Activated T-cell treated with anti-CD3 and anti-CD28 coated beads for 48 hours (primary cell): ENCODE measurements around the gene RPP14.

ENCODE experiments used
- DNase-seq: peaks from one replicate; pipeline ENCODE4 v3.0.0-alpha.2; 2020; ENCODE audit warnings: low read depth

RPP14 gene

DNA sequence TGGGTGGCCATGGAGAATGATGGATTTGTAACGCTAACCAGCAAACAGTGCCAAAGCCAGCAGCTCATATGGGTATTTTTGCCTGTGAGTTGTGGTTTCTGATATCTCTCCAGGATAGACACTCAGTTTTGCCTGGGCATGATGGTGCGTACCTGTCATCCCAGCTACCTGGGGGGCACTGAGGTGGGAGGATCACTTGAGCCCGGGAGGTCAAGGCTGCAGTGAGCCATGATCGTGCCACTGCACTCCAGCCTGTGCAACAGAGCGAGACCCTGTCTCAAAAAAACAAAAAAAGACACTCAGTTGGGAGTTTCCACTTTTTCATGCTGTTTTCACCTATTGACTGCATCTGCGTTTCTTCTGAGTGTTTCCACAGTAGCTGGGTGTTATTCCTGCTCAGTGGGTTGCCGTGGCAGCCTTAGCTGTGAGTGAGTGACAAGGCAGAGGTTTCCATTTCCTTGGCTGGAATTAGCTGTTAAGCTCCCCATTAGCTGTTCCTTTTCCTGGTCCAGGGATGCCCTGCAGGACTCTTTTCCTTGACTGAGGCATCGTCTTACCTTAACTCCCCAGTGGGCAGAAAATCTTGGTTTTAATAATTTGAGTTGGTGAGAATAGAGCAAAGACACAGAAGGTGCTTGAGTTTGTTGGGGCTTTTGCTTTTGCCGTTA is 14.2 kb upstream of the RPP14 start:
- DNase-seq = no peak

DNA sequence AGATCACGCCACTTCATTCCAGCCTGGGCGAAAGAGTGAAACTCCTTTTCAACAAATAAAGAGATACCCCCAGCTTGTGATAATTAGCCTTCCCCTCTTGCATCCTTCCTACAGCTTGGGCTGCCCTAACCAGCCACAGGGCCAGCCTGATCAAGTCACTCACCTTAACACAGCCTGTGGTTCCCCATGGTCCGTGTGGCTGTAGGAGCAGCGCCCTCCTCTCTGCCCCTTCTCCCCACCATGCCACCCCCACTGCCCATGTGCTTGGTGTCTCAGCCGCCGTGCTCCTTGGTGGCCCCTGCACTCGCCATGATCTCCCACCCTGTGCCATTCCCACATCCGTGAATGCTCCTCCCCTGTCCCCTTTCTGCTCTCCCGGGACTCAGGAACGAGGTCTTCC is 13.2 kb upstream of the RPP14 start:
- no peak for DNase-seq

DNA sequence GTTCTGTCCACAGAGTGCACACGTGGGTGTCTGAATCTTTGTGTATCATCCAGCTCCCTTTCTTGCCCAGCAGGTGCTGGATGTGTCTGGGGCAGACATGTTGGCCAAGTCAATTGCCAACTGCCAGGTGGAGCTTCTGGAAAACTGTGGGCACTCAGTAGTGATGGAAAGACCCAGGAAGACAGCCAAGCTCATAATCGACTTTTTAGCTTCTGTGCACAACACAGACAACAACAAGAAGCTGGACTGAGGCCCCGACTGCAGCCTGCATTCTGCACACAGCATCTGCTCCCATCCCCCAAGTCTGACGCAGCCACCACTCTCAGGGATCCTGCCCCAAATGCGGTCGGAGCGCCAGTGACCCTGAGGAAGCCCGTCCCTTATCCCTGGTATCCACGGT is 12.5 kb upstream of the RPP14 start:
- no peak for DNase-seq

DNA sequence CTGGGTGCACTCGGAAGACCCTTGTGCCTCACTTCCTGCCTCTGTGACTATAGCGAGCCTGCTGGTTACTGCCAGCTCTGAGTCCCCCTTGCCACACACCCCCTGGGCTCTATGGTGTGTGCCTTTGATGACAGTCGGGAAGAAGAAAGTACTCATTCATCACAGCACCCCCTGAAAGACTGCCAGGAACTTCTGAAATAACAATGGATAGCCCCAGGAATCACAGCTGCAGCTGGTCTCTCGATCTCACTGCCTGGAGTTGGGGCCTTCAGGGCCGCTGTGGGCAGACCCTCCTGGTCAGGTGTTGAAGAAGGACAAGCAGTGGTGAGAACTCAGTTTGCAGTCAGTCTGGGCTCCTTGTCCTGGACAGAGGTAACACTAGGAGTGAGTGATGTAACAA is 9.8 kb upstream of the RPP14 start:
- no peak for DNase-seq

DNA sequence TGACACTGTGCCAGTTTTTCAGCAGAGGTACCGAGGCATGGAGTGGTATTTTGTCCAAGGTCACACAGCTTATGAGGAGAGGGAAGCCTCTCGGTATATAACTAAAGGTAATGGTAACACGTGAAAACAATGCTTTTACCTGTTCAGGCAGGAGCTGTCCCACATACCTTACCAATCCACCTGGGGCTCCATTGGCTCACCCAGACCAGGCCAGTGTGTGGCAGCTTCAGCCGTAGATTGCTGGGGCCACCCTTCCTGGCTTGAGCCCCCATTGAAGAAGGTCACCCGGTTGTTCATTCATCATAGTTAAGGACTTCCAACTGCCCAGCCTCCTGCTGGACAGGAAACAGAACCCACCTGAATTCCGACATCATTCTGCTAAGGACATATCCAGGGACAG is 9.2 kb upstream of the RPP14 start:
- DNase-seq = no peak

DNA sequence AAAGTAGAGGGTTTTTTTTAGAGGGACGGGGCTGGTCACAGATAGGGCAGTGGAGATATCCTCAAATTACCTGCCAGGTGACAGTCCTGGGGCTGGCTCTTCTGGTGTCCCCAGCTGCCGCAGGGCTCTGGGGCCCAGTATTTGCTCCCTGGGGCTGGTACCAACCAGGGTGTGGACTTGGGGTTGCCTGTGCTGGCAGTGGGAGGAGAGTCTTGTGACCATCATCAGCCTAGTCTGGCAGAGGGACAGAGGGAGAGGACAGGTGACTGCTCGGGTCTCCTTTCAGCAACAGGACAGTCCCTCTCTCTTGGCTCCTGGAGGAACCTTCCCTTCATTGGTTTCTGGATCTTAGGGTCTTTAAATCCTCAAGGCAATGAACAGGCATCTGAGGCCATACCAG is 7.9 kb upstream of the RPP14 start:
- DNase-seq = no peak

DNA sequence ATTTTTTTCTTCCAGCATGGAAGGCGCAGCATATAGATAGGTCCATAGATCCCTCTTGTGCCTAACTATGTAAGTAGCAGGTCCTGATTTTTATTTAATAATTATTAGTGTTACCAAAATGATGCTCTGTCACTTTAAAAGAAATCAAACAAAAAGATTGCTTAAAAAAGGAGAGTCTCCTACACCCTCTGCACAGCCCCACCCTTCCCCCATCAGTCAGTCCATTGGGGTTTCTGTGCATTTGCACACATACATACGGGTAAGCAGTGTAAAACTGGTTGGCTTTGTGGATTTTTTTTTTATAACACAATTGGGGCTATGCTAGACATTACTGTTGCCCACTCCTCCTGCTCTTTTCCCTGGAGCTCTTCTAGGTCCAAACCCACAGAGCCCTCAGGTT is 7.0 kb upstream of the RPP14 start:
- no peak for DNase-seq

DNA sequence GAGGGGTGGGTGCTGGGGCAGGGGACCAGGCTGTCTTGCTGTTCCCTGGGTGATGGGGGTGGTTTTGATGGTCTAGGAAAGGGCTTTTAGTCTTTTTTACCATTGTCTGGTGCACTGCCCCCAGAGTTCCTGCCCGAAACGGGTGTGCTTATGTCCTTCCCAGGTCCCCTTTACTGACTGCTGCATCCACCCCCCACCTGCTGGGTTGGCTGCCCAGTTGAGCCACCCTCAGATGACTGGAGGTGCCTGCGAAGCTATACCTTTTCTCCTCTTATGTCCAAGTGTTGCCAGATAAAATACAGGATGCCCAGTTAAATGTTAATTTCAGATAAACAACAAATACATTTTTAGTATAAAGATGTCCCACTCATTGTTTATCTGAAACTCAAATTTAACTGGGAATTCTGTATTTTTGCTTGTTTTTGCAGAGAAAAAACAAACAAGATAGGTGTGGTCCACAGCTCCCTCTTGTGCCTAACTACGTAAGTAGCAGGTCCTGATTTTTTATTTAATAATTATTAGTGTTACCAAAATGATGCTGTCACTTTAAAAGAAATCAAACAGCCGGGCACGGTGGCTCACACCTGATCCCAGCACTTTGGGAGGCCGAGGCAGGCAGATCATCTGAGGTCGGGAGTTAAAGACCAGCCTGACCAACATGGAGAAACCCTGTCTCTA is 6.1 kb upstream of the RPP14 start:
- DNase-seq = no peak

DNA sequence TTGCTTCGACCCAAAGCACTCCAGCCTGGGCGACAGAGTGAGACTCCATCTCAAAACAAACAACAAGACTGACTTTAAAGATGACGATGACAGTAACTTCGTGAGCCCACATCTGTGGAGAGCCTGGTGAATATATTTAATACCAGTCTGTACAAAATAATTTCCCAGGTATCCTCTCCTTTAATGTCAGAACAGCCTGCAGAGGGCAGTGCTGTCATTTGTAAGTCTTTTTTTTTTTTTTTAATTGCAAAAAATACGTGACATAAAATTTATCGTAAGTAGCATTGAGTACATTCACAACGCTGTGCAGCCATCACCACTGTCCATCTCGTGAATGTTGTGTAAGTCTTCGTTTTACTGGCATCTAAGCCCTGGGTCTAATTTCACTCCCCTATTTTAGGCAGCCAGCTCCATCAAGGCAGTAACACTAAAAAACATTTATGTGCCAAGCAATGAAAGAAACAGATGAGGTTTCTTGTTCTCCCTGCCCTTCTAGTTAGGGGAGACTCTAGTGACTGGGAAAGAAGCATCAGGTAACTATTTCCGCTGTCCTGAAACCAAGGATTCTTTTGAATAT is 1.7 kb downstream of the RPP14 start:
- DNase-seq = no peak

DNA sequence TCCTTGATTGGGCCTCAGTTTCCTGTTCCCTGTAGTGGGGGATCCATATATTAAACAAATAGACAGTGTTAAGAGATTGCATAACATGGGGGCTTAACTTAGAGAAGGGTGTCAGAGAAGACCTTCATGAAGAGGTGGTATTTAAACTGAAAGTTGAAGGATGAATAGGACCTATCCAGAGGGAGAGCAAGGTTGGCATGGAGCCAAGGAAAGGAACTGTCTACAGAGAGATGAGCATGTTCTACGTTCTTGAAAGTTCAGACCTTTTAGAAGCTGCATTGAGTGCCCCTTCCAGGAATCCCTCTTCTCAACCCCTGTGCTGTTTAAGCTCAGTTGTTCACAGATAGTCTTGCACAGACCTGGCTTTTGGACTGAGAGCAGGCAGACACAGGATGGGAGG is 2.7 kb downstream of the RPP14 start:
- DNase-seq = no peak

DNA sequence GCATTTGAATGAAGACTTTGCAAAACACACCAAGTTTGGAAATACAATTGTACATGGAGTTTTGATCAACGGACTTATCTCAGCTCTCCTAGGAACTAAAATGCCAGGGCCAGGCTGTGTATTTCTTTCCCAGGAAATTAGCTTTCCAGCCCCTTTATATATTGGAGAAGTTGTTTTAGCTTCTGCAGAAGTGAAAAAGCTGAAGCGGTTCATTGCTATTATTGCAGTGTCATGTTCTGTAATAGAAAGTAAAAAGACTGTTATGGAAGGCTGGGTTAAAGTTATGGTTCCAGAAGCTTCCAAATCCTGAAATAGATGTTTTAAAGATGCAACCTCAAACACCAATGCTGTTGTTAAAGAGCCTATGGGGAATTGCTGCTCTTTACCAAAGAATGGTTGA is 11.8 kb downstream of the RPP14 start:
- no peak for DNase-seq

DNA sequence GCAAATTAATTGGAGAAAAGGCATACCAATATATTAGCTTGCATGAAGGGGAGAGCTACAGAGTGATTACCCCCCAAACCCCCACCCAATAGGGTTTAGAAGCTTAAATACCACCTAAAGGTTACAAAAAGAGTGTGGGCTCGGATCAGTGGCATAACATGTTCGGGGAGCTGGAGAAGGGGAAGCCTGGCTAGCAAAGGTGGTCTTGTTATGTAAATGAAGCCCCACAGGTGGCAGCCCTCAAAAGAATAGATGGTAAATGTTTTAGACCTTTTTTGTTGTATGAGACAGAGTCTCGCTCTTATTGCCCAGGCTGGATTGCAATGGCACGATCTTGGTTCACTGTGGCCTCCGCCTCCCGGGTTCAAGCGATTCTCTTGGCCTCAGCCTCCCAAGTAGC is 15.7 kb downstream of the RPP14 start:
- DNase-seq = no peak

DNA sequence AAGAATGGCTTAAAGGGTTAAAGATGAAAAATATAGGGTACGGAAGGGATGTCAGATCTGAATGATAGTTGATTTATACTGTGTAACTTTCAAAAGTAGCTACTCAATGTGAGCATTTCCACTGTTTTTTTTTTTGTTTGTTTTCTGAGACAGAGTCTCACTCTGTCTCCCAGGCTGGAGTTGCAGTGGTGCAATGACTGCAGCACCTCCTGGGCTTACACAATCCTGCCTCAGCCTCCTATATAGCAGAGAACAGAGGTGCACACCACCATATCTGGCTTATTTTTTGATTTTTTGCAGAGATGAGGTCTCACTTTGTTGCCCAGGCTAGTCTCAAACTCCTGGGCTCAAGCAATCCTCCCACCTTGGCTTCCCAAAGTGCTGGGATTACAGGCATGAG is 16.7 kb downstream of the RPP14 start:
- no peak for DNase-seq

DNA sequence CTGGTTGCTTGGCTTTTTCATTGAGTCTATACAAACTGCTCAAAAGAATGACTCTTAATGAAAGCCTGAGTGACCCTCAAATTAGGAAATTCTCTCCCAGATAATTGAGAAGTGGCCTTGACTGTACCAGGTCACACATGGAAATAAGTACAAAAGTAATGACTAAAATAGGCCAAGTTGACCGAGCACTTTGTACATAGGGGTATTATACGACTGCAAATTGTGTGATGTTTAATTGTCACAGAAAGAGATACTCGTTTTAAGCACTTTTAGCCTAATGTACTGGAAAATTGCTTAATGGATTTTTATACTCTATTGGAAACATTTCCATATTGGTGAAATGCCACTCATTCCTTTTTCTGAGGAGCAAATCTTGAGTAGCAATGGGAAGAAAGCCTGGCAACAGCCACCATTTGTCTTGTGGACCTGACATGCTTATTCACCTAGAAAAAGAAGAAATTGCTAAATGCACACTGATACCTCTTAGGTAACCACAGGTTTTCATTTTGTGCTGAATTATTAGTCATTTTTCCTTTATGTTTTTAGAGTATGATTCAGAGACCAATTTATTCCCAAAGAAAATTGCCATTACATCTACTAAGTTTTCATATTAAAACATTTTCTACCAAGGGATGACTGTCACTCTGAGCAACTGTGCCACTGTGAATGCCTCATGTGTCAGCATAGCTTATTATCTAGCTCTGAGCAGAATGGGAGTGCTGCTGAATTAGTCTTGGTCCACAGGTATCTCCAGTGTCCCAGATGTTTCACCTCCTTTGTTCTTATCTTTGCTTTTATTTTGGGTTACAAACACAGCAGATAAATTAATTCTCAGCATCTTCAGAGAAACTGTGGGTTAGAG is 17.7 kb downstream of the RPP14 start:
- DNase-seq = no peak

DNA sequence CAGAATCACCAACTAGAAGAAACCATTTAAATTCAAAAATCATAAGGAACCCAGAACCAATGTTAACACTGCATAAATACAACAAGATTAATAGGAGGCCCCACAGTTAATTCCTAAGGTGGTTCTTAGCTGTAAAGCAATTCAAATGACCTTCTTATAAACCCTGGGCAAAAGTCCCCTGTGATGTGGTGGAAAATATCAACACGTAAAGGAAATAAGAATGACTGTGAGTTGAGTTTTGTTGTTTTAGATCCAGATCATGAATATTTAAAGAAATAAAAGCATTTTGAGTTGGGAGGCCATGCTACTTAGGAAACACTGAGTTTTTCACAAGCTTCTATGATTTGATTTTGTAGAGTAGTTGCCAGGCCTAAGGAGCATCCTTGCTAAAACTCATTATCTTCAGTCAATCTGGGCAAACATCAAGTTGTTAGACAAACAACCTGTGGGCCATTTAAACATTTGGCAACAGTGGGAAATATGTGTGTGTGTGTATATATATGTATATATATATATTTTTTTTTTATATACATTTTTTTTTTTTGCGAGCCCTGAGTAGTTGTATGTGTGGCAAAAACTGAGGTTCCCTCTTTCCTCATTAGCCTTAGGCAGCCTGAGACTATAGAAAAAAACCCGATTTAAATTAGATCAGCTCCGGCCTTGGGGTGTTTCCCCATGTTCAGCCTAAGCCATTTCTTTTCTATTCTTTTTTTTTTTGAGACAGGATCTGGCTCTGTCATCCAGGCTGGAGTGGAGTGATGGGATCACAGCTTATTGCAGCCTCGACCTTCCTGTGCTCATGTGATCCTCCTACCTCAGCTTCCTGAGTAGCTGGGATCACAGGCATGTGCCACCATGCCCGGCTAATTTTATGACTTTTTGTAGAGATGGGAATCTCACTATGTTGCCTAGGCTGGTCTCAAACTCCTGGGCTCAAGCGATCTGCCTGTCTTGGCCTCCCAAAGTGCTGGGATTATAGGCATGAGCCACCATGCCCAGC is 18.6 kb downstream of the RPP14 start:
- no peak for DNase-seq

DNA sequence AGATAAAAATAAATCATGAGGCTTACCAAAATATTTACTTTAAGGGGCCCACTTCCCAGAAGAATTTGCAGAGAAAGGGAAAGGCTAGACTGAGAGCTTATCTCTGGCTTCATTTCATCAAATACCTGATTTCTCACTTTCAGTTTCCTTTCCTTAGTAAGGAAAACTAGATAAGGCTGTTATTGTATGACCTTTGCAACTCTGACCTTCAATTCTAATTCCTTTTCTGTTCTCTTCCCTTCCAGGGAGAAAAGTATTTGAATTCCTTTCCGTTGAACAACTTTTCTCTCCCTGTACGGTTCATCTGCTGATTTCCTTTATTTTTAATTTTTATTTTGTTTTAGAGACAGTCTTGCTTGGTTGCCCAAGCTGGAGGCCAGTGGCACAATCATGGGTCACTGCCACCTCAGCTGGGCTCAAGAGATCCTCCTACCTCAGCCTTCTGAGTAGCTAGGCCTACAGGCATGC is 19.5 kb downstream of the RPP14 start:
- DNase-seq = no peak

DNA sequence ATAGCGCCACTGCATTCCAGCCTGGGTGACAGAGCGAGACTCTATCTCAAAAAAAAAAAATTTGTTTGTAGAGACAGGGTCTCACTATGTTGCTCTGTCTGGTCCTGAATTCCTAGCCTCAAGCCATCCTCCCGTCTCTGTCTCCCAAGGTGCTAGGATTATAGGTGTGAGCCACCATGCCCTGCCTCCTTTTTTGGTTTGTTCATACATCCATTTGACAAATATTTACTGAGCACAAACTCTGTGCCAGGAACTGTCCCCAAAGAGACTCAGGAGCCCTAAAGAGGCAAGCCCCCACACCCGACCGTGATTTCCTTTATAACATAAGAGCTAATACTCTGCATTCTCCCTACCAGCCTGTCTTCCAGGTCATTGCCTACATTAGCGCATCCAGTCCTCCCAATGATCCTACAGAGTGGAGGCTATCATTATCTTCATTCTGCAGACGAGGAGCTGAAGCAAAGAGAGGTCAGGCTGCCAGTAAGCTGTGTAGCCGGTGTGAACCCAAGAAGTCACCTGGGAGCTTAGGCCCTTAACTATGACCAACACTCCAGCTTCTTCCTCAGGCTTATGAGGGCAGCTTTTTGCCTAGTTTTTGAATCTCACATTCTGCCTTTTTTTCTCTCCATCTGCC is 20.3 kb downstream of the RPP14 start:
- DNase-seq = no peak

DNA sequence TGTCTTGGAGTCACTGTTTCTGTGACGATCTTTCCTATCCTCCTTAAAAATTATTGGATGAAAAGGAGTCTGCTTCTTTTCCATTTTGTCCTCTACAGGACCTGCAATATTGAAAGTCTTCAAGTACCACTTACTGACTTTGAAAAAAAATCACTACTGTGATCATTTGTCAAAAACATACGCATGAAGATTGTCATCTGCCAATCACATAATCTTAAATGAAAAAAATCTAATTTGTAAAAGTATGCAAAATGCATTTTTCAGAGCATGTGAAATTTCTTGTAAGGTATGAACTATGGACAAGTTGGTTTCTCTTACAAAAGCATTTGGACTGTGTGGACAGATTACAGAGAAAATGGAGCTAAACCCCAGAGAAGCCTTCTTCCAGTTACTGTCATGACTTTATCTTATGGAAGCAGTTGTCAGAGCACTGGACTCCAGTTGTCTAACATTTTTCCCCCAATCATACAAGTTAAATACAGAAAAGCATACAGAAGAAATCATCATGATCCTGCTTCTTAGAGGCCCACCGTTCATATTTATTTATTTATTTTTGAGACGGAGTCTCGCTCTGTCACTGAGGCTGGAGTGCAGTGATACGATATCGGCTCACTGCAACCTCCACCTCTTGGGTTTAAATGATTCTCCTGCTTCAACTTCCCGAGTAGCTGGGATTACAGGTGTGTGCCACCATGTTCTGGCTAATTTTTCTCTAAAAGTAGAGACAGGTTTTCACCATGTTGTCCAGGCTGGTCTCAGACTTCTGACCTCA is 23.3 kb downstream of the RPP14 start:
- no peak for DNase-seq

DNA sequence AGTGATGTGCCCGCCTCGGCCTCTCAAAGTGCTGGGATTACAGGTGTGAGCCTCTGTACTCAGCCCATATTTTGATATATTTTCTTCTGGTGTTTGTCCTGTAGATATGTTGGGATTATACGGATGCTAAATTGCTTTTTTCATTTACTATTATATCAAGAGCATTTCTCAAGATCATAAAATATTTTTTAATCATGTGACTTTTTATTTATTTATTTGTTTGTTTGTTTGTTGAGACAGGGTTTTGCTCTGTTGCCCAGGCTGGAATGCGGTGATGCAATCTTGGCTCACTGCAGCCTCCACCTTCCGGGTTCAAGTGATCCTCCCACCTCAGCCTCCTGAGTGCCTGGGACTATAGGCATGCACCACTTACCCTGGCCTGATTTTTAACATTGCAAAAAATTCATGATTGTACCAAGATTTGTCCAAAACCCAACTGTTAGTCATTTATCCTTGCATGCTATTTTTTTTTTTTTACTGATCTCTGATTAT is 23.9 kb downstream of the RPP14 start:
- DNase-seq = no peak

DNA sequence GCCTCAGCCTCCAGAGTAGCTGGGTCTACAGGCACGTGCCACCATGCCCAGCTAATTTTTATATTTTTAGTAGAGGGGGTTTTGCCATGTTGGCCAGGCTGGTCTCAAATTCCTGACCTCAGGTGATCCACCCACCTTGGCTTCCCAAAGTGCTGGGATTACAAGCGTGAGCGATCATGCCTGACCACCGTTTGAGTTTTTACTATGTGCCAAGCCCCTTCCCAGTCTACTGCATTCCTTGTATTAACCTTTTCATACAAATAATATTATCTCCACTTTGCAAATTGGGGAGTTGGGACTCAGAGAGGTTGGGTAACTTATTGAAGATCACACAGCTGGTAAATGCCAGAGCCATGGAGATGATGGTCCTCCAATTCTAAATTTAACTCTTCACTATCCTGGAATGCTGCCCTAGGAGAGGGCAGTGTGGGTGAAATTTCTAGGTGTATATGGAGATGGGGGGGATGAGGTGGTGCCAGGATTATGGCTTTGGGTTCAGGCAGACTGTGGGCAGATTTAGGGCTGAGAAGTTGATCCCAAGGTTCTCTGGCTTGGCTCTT is 25.6 kb downstream of the RPP14 start:
- DNase-seq = no peak
